GM03348 (cell line): ENCODE measurements around the gene GPRIN3.
"Not testable (repeated sequence)": the region's sequence is repeated elsewhere in the genome, so short reads cannot be mapped to it uniquely, and the experiment has no call there.

ENCODE experiments used
- DNase-seq: peaks from one replicate; pipeline ENCODE4 v3.0.0; 2012; ENCODE audit warnings: low spot score

The GPRIN3 gene

DNA sequence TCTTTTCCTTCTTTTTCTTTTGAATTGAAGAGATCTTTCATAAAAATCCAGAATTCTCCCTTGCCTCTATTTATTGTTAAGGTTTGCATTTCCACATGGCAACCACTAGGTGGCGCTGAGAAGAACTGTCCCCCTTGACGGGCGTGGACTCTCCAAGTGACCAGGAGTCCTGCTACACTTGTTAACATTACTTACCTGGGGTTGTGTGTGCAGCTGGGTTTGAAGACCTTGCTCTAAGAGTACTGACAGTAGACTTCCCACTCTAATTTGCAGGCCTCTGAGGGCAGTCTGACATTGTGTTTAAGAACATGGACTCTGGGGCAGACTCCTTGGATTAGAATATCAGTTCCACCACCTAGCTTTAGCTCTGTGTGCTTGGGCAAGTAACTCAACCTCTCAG lies 52.8 kb downstream of the GPRIN3 start:
- peak; percentile 64 for DNase-seq

DNA sequence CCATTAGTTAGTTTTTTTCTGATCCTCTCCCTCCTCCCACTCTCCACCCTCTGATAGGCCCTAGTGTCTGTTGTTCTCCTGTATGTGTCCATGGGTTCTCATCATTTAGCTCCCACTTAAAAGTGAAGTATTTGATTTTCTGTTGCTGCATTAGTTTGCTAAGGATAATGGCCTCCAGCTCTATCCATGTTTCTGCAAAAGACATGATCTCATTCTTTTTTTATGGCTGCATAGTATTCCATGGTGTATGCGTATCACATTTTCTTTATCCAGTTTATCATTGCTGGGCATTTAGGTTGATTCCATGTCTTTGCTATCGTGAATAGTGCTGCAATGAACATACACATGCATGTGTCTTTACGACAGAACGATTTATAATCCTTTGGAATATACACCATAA lies 53.3 kb downstream of the GPRIN3 start:
- DNase-seq = not testable (repeated sequence)

DNA sequence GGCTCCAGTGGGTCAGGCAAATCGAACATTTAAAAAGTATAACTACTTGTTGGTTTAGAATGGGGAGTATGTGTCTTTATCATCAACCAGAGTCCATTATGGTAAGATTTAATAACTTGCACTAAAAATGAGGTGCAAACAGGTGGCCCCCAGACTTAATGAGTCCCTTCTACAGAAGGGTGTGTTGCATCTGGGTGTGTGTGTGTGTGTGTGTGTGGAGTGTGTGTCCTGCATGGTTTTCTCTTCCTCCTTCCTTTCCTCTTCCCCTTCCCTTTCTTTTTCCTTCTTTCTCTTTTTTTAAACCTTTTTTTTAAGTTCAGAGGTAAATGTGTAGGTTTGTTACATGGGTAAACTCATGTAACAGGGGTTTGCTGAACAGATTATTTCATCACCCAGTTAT lies 53.7 kb downstream of the GPRIN3 start:
- DNase-seq = no peak

DNA sequence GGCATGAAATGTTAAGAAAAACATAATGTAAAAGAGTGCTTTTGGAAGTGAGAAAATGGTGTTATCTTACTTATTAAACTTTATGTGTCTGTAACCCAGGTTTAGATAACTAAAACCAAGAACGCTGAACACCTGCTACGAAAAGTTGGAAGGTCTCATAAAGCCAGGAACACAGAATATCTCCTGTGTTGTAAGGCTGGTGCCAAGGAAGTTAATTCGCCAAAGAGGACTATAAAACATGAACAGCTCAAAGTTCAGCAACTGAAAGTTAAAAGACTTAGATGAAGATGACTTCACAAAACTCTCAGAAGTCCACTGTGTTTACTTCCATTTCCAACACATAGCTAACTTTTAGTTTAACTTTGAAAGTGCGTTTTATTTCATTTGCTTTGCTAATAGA lies 54.3 kb downstream of the GPRIN3 start:
- no peak for DNase-seq

DNA sequence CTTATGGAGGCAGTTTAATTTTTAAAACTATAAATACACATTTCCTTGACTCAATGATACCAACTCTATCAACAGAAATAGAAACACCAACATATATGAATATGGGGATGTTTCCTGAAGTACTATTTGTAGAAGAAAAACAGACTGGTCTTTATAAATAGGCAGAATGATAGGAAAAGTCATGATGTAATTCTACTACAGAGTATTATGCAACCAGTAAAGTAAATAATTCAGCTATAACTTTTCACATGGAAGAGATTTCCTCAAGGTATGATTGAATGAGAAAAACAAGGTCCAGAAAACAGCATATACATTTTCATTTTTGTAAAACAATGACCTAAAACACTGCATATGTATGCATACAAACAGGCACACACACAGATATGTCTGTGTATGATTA lies 56.2 kb downstream of the GPRIN3 start:
- no peak for DNase-seq

DNA sequence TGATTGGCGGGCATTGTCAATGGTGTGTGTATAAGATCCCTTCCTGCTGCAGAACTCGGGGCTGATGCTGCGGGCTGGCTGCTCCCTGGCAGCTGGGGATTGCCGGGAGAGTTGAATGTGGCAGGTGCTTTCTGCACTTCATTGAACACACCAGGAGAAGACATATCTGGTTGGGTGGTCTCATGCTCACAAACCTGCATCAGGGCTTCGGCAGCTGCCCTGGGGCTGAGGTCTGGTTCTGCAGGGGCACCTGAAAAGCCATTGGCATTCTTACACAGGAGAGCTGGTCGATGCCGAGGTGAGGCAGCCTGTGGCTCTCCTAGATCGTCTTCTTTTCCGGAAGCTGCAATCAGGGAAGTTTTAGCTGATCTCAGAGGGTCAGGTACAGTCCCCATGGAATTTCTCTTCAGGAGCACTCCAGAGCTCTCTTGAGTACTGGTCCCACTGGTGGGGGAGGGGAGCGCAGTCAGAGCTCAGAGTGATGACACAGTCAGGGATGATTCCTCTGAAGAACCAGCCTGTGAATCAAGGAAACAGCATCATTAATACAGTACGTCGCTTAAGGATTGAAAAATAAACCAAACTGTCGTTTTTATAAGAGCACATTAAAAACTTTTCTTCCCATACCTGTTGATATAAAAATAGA lies 57.8 kb downstream of the GPRIN3 start:
- DNase-seq = no peak

DNA sequence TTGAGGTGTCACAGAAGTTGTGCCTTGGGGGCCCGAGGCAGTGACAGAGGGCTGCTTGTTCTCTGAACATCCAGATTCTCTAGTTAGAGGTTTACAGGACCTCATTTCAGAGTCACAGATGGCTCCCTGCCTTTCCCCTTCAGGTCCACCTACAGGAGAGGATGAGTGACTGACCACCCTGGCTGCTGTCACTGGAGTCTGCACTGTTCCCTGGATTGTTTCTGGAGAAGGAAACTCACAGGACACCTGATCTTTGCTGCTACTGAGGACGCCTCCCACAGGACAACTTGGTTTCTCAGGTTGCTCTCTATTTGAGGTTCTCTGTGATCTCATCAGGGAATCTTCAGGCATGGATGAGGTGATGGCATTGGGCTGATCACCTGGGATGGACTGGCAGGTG lies 58.3 kb downstream of the GPRIN3 start:
- no peak for DNase-seq

DNA sequence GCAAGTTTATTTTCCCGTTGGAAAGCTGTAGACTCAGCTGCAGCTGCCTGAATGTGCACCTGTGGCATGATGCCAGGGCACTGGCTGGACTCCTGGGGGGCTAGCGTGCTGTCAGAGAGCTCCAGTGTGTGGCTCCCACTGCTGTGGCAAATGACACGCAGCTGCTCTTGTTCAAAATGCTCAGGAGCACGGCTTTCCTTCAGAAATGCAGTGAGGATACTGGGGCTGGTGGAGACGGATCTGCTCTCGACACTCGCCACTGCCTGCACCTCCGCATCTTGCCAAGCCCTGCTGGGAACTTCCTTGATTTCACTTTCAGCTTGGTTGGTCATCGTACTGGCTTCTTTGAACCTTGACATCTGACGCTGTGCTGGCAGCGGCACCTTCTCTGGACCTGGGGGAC lies 58.7 kb downstream of the GPRIN3 start:
- no peak for DNase-seq

DNA sequence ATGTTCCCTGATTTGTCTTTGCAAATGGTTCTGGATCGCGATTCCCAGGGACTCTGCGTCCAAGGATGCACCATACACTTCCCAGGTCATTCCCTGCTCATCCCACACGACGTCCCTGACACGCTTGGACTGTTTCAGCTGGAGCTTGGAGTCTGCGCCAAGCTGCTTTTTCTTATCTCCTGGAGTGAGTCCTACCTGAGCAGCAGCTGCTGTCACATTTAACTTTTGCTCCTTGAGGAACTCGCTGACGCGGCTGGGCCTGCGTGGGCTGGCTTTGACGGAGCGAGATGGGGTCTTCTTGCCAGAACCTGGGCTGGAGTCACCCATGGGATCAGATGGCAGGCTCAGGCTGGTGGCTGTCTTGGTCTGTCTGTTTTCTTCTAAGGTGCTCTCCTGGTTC lies 59.6 kb downstream of the GPRIN3 start:
- DNase-seq = no peak

DNA sequence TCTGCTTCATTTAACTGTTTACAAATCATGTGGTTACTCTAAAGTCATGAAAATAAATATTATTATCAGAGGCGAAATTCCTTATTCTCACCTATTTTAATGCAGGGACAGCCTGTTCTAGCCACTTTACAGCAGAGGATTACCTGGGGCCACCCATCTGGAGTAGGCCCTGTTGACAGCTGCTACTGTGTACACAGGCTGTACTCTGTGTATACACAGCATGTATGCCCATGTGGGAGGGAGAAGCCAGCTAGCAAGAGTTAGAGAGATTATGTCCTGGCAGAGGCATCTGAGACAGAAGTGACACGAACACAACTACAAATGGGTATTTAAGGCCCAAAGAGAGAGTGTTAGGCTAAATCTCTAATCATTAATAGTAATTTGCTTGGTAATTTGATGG lies 62.1 kb downstream of the GPRIN3 start:
- DNase-seq = no peak

DNA sequence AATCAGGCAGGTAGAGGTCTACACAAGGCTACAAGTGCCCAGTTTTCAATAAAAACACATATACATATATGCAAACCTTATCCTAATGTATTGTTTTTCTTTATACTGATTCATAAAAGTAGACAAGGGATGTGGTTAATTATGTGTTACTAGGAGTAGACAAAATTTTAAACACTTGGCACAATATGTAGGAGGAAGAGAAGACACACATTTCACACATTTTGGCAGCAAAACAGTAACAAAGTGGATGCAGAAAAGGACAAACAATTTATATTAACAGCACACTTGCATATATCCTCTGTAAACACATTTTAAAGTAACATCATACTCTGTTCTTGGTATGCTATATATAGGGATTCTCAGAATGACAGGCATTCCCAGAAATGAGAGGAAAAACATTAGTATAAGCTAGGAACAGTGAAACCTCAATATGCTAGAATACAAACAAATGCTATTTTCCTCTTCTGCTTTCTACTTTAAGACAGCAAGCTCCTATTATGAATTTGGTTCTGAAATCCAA lies 63.8 kb downstream of the GPRIN3 start:
- DNase-seq = no peak

DNA sequence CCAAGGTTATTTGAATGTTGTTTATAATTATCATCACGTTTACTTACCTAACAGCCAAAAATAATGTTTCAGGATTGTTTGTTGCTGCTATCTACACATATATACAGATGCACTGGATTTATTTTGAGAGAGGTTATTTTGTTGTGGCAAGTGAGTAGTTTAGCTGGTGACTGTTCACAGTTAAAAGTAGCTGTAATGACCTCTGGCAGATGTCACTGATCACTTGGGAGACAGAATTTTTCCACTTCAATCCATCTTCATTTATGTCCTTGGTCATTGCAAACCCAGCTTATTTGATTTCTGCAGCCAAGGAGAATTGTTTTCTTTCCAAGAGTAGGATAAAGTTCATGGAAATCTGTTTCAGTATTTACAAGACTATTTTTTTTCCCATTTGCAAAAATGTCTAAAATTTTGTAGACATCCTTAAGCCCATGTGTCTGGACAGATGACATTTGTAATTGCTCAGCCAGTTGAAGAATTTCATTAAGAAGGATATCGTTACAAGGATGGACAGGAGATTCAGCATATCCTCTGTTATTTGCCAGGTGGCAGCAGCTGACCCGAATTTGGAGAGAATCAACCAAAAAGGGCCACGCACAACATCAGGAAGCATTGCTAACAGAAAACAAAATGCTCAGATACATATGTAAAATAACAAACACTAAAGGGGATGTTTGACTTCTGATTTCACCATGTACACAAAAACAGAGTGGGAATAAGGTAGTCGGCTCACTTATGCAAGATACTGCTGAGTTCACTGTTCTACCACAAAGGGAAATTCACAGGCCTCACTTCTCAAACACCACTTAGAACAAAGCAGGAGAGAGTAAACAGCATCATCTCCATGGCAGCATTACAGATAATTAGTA lies 64.5 kb downstream of the GPRIN3 start:
- DNase-seq = no peak

DNA sequence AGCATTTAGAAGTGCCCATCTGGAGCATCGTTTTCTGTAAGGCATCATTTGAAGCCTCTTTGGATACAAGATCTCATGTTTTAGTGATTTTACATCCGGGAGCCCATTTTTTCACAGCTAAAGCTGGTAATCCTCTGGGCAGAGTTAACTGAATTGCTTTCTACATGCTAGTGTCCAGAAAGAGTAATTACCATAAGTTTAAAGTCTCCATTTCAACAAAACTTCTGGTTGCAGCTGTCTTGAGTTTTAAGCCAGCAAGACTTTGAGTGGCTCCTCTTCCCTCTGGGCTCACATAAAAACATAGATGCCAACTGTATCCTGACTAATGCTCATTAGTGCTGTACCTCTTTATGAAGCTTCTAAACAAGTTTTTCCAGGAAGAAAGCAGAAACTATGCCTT lies 65.4 kb downstream of the GPRIN3 start:
- no peak for DNase-seq

DNA sequence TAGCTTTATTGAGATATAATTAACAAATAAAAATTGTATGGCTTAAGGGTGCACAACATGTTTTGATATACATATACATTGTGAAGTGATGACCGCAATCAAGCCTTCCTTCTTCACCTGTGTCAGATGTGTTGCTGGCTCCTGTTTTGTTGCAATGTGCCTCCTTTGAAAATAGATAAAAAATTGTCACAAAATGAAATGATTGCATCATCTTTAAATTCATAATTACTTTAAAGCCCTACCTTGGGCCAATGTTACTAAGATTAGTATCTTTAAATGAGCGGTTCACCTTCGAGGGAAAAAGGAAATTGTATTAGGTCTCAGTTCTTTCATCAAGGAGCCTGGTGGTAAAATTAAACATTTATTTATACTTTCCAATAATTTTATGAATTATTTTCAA lies 77.3 kb downstream of the GPRIN3 start:
- DNase-seq = no peak

DNA sequence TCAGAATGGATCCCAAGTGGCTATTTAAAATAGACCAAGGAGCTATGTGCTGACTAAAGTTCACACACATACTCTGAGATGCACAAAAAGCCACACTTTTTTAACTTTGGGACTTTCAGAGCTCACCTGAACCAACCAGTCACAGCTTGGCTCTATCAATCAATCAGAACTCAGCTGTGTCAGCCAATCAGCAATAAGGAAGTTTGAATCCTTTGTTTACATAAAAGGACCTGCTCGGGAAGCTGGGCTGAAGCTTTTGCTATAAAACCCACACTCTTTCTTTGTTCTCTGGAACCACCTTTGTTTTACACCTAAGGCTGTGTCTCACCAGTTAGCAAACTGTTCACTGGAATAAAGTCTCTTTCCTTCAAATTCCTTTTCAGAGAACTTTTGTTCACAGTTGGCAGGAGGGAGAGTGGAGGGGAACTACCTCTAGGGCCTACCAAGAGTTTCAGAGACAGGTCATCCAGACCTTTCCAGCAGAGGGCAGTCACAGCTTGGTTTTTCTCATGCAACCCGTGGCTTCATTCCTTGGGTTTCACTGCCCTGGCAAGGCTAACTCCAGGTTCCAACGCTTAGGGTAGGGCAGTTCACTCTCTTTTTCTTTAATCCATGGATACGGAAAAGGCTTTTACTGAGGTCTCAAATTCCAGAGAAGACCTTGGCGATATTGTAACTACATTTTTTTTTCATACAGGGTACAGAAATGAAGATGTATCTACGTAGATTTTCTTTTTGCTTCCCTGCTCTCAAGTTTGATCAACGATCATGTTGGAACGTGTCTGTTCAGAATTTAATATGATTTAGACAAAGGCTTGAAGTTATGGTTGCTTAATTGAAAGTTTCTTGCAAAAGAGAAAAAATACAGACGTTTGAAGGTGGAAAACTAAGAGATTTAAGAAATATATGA lies 80.7 kb downstream of the GPRIN3 start:
- peak; percentile 77 for DNase-seq

DNA sequence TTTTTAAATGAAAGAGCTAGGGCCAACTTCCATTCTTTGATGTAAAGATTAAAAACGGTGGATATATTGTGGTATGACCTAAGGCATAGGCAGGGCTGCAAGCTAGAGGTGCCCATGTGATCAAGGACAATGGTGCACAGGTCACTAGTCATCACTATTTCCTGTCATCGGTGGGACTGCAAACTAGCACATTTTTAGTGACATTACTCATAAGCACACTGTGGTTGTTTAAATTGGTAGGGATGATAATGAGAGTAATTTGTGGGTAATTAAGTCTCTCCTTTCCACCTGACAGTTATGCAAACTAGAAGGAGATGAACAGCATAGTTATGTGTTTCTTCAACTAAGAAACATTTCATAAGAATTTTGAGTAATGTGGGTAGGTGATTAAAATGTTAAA lies 85.4 kb downstream of the GPRIN3 start:
- DNase-seq = no peak

DNA sequence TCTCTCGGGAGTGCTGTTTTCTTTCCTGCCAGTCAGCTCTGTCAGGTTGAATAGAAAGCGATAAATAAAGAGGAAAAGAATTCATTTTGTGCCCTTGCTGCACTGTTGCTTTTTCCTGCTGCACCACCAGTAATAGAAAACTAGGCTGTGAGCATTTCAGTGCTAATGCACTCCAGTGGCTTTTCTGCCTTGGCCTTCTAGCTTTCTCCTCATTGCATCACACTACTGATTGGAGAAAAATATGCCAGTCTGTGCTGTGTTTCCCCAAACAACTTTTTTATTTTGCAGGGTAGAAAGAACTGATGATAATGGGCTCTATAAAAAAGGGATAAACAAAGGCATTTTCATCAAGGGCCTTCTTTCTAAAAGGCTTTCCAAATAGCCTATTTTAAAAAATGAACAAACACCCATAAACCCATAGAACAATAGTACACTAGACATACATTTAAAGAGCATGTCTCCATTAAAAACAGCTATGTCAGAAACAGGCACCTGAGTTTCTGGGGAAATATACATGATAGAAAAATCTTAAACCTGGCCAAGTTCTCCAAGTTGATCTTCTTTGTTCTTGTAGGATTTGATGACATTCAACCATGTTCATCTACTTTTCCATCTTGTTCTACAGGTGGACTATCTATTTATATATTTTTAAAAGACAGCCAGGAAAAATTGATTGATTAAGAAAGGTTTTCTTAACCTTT lies 86.3 kb downstream of the GPRIN3 start:
- peak; percentile 36 for DNase-seq

DNA sequence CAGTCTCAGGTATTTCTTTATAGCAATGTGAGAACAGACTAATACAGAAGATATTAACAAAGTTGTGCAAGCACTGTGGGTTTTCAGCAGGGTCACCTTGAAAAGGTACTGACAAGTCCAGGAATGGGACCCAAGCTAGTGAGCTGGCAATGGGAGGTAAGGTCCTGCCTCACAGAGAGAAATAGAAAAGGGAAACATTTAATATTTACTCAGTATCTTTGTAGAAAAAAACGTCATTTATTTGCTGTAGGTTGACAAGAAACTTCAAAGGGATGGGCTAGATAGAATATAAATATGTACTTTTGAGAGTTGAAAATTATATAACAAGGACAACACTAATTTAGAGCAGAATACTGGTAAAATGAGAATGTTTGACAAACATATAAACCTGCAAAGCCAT lies 89.0 kb downstream of the GPRIN3 start:
- no peak for DNase-seq

DNA sequence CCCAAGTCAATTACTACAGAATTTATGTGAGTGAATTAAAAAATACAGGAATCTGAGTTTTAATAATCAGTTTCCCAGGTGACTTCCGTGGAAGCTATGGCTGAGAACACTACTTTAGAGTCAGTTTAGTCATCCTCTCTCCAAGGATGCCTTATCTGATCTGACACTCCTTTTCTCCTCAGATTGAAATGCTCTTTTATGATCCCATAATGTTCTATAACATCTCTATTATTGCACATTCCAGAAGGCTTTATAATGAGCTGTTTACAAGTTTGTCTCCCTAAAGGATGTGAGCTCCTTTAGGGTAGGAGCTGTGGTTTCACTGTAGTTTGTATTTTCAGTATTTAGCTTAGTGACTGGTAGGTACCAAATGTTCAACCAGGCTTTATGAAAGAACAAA lies 90.0 kb downstream of the GPRIN3 start:
- no peak for DNase-seq

DNA sequence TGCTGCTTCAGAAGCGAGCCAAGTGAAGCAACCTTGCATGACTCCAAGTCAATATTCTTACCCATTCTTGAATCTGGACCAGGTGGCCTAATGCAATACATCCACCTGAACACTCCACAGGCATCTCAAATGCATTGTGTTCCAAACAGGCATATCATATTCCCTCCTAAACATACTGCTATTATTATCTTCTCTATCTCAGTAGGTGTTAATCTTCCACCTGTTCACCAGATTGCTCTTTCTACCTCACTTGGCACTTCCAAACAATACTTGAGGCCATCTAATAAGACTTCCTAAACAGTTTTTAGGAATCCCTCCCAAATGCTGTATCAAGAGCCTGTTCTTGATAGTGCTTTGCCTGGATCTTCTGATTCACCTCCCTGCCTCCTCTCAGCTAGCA lies 90.7 kb downstream of the GPRIN3 start:
- DNase-seq = no peak

DNA sequence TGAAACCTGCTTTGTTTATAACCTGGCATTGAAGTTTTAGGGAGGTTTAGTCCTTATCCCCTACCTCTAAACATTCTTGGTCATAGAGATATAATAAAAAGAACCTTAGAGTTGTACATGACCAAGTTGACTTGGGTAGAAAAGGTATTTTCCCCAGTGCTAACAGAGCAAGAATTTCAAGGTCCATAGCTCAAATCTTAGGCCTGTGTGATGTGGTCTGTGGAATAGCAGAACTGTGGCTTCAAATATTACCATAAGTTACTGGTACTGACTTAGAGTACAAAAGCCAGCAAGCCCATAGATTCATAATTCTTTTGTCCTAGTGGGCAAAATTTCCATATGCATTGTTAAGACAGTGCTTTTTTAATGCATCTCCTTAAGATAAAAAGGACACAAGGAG lies 91.2 kb downstream of the GPRIN3 start:
- DNase-seq = no peak

DNA sequence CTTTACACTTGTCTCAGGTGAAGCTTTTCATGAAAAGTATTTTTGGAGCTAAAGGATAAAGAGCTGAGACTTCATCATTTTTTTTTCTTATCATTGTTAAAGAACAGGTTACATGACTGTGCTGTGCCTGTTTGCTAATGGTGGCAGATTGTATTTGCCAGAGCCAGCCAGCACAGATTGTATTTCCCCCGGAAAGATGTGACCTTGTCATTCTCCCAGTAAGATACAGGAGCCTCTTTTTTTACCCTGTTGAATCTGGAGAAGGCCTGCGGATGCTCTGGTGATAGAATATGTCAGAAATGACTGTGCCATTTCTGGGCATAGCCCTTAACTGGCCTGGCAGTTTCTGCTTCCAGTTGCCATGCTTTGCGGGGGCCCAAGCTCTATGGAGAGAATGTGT lies 91.9 kb downstream of the GPRIN3 start:
- no peak for DNase-seq
